IgD-negative memory B cell (primary cell): Measurements from ENCODE around the gene RNASET2. TPM values are rescaled to one million over a fixed set of nuclear protein-coding genes. Genes with fewer than 3 reads are reported as not detected.
A peak's percentile ranks its signal among the peaks of the same experiment; 100 is the strongest.

Experiments
- H3K27ac Mint-ChIP-seq, 3 donors: one replicate each; pipeline ENCODE4 v1.8.0; 2020 to 2022; ENCODE audit warnings: mild to moderate bottlenecking in 3 of 3, mixed read lengths in 3 of 3, moderate library complexity in 1 of 3
- H3K27me3 Mint-ChIP-seq: one replicate; pipeline ENCODE4 v1.8.0; 2021; ENCODE audit warnings: mixed read lengths
- H3K36me3 Mint-ChIP-seq: one replicate; pipeline ENCODE4 v1.8.0; 2020; ENCODE audit warnings: mild to moderate bottlenecking, mixed read lengths
- H3K4me1 Mint-ChIP-seq, 3 donors: one replicate each; pipeline ENCODE4 v1.8.0; 2020 to 2022; ENCODE audit warnings: mixed read lengths in 3 of 3, mild to moderate bottlenecking in 1 of 3
- H3K4me3 Mint-ChIP-seq, 4 donors: one replicate each; pipeline ENCODE4 v1.8.0; 2020 to 2022; ENCODE audit warnings: mild to moderate bottlenecking in 4 of 4, mixed read lengths in 4 of 4, moderate library complexity in 3 of 4
- H3K9me3 Mint-ChIP-seq, 3 donors: one replicate each; pipeline ENCODE4 v1.8.0; 2020 to 2021; ENCODE audit warnings: mixed read lengths in 3 of 3, mild to moderate bottlenecking in 1 of 3
- polyA plus RNA-seq: library from polyadenylated mRNA; unstranded; fragments of 300-500 nt; fragmentation: Illumina TruSeq; gene quantifications from one replicate; pipeline ENCODE4 v1.2.3, GENCODE V29; 2021

RNASET2 gene
- polyA plus RNA-seq, 1 donor from 2014 or later: 708 TPM

DNA sequence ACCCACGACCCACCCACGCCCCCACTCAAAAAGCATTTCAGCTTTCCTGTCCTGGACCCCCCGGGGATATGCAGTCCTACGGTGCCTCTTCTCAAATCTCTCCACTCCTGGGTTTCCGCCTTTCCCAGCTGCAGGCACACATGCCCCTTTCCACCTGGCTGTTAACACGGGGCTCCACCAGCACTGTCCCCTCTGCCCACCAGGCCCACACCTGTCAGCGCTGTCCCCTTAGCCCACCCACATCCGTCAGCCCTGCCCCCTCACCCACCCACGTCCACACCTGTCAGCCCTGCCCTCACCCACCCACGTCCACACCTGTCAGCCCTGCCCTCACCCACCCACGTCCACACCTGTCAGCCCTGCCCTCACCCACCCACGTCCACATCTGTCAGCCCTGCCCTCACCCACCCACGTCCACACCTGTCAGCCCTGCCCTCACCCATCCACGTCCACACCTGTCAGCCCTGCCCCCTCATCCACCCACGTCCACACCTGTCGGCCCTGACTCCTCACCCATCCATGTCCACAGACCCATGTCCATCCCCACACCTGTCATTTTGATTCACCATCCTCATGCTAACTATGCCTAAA is 11.6 kb downstream of the RNASET2 start:
- Mint-ChIP-seq H3K9me3 (no peaks in the 10 kb centered on the region), H3K27me3 (no peaks in the 10 kb centered on the region), H3K27ac (peak overlapping the region in 1 of 3 donors; percentile 80), H3K4me1 (peaks cover 0 to 17% (median 9%) of the 10 kb centered on the region in 3 donors), H3K36me3 (peaks cover 5% of the 10 kb centered on the region), H3K4me3 (no peak overlapping the region)

DNA sequence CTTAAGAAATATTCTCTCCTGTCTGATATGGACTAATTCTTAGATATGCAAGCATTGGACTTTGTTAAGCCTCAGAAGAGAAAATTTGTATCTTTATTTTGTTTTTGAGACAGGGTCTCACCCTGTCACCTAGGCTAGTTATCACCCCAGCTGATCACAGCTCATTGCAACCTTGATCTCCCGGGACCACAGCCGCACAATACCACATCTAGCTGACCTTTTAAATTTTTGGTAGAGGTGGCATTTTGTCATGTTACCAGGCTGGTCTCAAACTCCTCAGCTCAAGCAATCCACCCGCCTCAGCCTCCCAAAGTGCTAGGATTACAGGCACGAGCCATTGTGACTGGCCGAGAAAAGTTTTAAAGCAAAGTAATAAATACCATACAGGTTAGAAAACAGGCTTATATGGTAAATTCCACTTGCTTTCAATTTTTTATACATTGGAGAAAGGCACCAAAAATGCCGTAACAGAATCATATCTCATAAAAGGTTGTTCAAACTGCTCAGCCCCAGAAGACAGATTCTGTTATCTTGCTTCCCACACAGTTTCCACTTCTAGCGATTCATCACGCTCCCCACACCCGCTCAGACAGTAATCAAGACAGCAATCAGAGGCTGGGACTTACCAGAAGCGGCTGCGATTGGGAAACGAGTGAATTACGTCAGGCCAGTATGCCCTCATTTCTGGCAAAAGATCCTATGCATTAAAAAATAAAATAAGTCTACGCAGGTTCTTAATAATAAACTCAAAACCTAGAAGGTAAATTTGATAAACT is 13.8 kb downstream of the RNASET2 start:
- Mint-ChIP-seq H3K4me1 (peaks cover 0 to 10% (median 1%) of the 10 kb centered on the region in 3 donors), H3K27me3 (no peaks in the 10 kb centered on the region), H3K4me3 (no peak overlapping the region), H3K27ac (peak overlapping the region; percentile 62 to 80 (median 67)), H3K36me3 (peaks cover 5% of the 10 kb centered on the region), H3K9me3 (no peaks in the 10 kb centered on the region)

DNA sequence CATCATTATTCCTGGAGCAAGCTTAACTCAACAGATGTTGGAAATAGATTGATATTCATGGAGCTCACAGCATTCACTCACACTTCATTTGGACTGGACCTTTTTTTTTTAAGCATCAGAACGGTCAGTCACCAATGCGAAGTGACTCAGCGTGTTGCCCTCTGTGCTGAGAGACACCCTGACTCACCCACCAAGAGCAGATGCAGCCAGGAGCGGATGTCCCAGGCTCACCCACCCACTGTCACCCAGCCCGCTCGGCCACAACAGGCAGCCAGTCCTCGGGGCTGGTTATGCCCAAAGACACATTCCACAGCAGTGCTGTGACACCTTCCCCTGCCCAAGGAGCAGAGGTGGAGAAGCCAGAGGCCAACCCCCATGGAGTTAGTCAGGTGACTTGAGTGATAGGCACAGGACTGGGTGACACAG is 15.7 kb downstream of the RNASET2 start:
- Mint-ChIP-seq H3K4me1 (peaks cover 4 to 18% (median 9%) of the 10 kb centered on the region in 3 donors), H3K4me3 (no peak overlapping the region), H3K27ac (peak overlapping the region in 1 of 3 donors; percentile 59), H3K36me3 (peaks cover 5% of the 10 kb centered on the region), H3K9me3 (no peaks in the 10 kb centered on the region), H3K27me3 (no peaks in the 10 kb centered on the region)

DNA sequence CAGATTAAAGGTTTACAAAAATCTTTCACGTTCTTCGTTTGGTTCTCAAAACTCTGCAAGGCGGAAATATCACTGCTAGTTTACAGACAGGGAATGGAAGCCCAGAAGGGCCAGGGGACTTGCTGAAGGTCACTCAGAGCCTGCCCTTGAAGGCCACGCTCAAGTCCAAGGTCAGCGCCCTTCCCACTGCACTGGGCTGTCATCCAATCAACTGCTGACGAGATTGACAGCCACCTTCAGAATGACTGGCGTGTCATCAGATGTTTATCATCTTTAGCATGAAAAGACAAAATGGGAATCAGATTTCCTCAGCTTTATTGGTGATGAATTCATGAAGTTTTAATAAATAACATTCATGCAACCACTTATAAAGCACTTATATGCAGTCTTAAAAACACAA is 16.5 kb downstream of the RNASET2 start:
- no peaks in the 10 kb centered on the region for H3K9me3 Mint-ChIP-seq
- peaks cover 5% of the 10 kb centered on the region for H3K36me3 Mint-ChIP-seq
- no peak overlapping the region for H3K4me3 Mint-ChIP-seq
- no peak overlapping the region for H3K27ac Mint-ChIP-seq
- no peaks in the 10 kb centered on the region for H3K27me3 Mint-ChIP-seq
- H3K4me1 Mint-ChIP-seq: peaks cover 4 to 16% (median 9%) of the 10 kb centered on the region in 3 donors

DNA sequence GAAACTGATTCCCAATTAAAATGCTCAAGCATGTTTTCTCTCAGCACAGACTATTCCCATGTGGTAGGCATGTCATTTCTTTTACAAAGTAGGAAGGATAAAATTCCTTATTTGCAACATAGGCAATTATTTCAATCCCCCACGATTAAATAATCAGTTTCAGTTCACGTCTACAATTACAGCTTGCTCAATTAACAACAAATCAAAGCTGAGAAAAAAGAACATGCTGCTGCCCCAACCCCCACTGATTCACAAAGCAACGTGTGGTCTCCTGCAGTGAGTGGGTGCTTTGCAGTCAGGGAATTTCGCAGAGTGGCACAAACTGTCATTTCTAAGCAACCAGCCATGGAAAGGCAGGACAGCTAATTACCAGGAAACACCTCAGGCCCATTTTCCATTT is 17.0 kb downstream of the RNASET2 start:
- Mint-ChIP-seq H3K27me3 (no peaks in the 10 kb centered on the region), H3K4me1 (peaks cover 4 to 16% (median 9%) of the 10 kb centered on the region in 3 donors), H3K27ac (peak overlapping the region in 1 of 3 donors; percentile 43), H3K4me3 (no peak overlapping the region), H3K9me3 (no peaks in the 10 kb centered on the region), H3K36me3 (peaks cover 5% of the 10 kb centered on the region)

DNA sequence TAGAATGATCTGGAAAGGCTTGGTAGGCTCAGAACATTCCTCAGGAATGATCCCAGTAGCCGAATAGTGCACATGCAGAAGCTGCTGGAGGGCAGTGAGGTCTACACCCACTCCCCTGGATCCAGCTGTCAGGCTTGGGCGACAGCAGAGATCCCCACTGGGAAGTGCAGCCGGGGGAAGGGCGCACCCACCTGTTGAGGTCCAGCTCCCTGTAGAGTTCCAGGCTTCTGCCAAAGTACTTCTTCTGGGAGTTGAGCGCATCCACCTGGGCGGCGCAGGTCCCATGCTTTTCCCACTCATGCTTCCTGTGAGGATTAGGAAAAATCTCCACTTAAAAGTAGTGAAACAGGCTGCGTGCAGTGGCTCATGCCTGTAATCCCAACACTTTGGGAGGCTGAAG is 17.6 kb downstream of the RNASET2 start:
- peaks cover 5% of the 10 kb centered on the region for H3K36me3 Mint-ChIP-seq
- H3K4me1 Mint-ChIP-seq: peaks cover 4 to 16% (median 9%) of the 10 kb centered on the region in 3 donors
- H3K4me3 Mint-ChIP-seq: no peak overlapping the region
- H3K27me3 Mint-ChIP-seq: no peaks in the 10 kb centered on the region
- H3K9me3 Mint-ChIP-seq: no peaks in the 10 kb centered on the region
- no peak overlapping the region for H3K27ac Mint-ChIP-seq

DNA sequence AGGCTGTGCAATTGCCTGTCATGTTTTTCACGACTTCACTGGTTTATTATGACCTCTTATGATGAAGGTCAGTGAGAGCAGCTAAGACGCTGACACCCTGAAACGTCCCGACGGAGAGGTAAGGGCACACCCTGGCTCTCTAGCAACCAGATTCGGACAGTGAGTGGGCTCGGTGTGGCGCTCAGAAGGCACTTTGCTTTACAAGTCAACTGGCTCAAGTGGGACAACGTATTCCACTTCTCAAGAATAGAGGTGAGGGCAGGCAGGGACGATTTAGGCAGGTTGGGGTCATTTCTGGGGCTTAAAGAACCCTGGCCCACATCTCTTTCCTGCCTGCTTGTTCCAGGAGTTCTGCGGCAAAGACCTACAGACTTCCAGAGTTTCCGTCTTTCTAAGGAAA is 18.2 kb downstream of the RNASET2 start:
- no peak overlapping the region for H3K4me3 Mint-ChIP-seq
- no peaks in the 10 kb centered on the region for H3K27me3 Mint-ChIP-seq
- peak overlapping the region in 1 of 3 donors; percentile 20 for H3K27ac Mint-ChIP-seq
- no peaks in the 10 kb centered on the region for H3K9me3 Mint-ChIP-seq
- H3K4me1 Mint-ChIP-seq: peaks cover 4 to 16% (median 9%) of the 10 kb centered on the region in 3 donors
- H3K36me3 Mint-ChIP-seq: peaks cover 2% of the 10 kb centered on the region

DNA sequence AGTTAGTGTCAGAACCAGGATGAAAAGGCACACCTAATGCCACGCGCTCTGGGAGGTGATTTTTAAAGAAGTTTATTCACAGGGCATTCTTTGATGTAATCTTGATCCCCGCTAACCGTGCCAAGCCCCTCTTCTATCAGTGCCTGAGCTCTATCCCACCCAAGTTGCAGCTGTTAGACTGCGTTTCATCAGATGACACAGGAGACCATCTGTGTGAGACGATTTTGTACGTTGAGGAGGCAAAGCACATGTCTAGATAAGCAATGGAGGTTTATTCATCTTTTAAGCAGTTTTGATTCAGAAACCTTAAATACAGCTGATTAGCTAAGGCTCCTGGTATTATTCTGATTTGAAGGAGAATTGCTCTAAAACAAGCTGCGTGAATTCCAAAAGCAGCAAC is 18.6 kb downstream of the RNASET2 start:
- Mint-ChIP-seq H3K27ac (peak overlapping the region in 1 of 3 donors; percentile 20), H3K4me1 (peaks cover 4 to 16% (median 9%) of the 10 kb centered on the region in 3 donors), H3K36me3 (peaks cover 2% of the 10 kb centered on the region), H3K27me3 (no peaks in the 10 kb centered on the region), H3K9me3 (no peaks in the 10 kb centered on the region), H3K4me3 (no peak overlapping the region)

DNA sequence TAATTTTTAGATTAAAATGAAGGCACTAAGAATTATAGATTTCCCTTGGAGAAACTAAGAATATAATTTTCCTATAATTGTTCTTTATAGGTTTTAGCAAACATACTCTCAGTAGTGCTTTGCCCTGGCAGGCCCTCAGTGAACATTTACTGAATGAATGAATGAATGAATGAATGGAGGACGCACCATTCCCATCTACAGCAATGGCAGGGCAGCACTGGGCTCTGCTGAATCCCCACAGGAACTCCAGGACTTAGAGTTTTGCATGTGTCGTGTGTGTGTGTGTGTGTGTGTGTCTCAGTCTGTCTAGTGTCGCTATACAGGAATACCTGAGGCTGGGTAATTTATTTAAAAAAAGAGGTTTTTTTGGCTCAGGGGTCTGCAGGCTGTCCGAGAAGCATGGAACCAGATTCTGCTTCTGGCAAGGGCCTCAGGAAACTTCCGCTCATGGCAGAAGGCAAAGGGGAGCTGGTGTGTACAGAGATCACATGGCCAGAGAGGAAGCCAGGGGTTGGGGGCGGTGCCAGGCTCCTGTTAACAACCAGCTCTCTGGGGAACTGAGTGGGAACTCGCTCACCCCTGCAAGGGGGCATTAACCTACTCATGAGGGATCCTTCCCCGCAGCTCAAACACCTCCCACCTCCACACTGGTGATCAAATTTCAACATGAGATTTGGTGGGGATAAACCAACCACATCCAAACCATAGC is 20.1 kb downstream of the RNASET2 start:
- Mint-ChIP-seq H3K4me3 (peak overlapping the region in 3 of 4 donors; percentile 32 to 65 (median 47)), H3K27ac (peak overlapping the region; percentile 59 to 84 (median 73)), H3K27me3 (no peaks in the 10 kb centered on the region), H3K36me3 (peaks cover 6% of the 10 kb centered on the region), H3K9me3 (no peaks in the 10 kb centered on the region), H3K4me1 (peaks cover 8 to 22% (median 15%) of the 10 kb centered on the region in 3 donors)

DNA sequence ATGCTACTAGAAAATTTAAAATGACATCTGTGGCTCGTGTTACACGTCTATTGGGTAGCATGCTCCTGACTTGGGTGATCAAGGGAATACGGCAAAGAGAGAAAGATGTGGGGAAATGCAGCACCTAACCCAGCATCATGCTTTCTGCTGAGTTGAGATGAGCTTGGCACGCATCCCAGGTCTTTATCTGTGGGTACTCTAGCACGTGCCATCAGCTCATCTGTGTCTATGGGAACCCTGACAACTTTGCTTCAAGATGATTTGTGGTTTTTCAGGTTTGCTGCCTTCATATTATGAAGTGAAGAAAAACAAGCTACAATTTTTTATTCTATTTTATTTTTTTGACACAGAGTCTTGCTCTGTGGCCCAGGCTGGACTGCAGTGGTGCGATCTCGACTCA is 21.0 kb downstream of the RNASET2 start:
- Mint-ChIP-seq H3K4me1 (peaks cover 9 to 27% (median 15%) of the 10 kb centered on the region in 3 donors), H3K27me3 (no peaks in the 10 kb centered on the region), H3K27ac (no peak overlapping the region), H3K36me3 (peaks cover 7% of the 10 kb centered on the region), H3K4me3 (no peak overlapping the region), H3K9me3 (no peaks in the 10 kb centered on the region)

DNA sequence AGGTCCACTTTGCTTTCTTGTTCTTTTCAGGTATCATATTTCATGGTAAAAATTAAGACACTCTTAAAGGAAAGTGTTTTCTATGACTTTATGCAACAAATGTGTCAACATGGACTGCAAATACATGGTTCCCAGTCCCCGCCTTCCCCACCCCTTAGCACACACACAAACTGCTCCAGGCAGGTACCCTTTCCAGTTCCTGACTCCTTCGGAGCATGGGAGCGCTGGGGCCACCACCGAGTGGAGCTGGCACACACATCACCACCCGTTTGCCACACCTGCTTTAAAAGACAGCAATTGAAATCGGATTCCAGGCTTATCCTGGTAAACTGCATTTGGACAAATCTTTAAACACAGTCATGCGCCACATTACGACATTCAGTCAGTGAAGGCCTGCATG is 22.2 kb downstream of the RNASET2 start:
- peaks cover 8% of the 10 kb centered on the region for H3K36me3 Mint-ChIP-seq
- no peak overlapping the region for H3K27ac Mint-ChIP-seq
- no peaks in the 10 kb centered on the region for H3K27me3 Mint-ChIP-seq
- no peaks in the 10 kb centered on the region for H3K9me3 Mint-ChIP-seq
- H3K4me3 Mint-ChIP-seq: no peak overlapping the region
- peaks cover 21 to 36% (median 21%) of the 10 kb centered on the region in 3 donors for H3K4me1 Mint-ChIP-seq

DNA sequence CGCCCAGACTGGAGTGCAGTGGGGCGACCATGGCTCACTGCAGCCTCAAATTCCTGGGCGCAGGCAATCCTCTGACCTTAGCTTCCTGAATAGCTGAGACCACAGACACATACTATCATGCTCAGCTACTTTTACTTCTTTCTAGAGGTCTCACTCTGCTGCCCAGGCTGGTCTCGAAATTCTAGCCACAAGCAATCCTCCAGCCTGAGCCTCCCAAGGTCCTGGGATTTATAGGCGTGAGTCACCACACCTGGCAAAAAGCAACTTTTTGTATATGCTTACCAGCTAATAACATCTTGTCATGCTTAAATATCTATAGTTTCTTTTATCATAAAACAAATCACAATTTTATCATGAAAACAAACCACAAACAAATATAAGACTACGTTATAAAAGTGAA is 23.0 kb downstream of the RNASET2 start:
- Mint-ChIP-seq H3K4me3 (no peak overlapping the region), H3K36me3 (peaks cover 8% of the 10 kb centered on the region), H3K4me1 (peaks cover 21 to 36% (median 22%) of the 10 kb centered on the region in 3 donors), H3K27ac (no peak overlapping the region), H3K9me3 (no peaks in the 10 kb centered on the region), H3K27me3 (no peaks in the 10 kb centered on the region)

DNA sequence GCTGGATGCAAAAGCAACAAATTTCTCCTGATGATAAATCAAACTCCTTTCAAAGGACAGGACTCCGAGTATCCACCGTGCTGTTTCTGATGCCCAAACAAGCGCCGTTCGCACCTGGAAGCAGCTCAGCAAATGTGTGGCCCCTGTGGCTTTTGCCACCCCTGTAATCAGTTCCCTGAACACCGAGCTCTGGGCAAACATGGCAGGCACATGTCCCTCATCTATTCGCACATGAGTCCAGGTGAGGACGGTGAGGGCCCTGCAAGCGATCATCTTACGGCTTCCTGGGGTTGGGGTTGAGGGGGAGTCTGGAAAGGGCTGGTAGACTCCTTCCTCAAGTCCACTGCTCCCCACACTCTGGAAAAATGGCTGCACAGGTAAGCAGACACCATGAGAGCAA is 23.7 kb downstream of the RNASET2 start:
- Mint-ChIP-seq H3K4me1 (peaks cover 21 to 35% (median 22%) of the 10 kb centered on the region in 3 donors), H3K4me3 (no peak overlapping the region)

DNA sequence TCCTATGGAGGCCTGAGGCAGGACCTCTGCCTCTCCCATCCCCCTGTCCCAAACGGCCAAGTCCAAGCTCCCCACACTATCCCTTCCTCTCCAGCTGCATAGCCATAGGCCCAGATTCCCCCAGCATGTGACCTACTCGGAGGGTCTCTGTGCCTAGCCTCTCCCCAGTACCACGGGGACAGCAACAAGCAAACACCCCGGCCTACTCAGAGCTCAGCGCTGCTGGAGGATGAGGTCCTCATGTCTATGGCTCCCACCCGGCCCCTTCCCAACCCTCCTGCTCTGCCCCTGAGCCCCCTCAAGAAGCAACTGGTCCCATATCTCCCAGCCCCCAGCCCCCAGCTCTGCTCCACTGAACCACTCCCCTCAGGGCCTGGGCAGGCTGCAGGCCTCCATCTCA is 24.2 kb downstream of the RNASET2 start:
- no peaks in the 10 kb centered on the region for H3K27me3 Mint-ChIP-seq
- no peaks in the 10 kb centered on the region for H3K9me3 Mint-ChIP-seq
- peak overlapping the region in 2 of 3 donors; percentile 88 to 91 for H3K27ac Mint-ChIP-seq
- H3K4me1 Mint-ChIP-seq: peaks cover 21 to 34% (median 22%) of the 10 kb centered on the region in 3 donors
- H3K4me3 Mint-ChIP-seq: no peak overlapping the region
- H3K36me3 Mint-ChIP-seq: peaks cover 10% of the 10 kb centered on the region

More for the DNA sequence above, 23.7 kb downstream of the RNASET2 start:
- Mint-ChIP-seq H3K27ac (peak overlapping the region in 2 of 3 donors; percentile 88 to 91), H3K36me3 (peaks cover 8% of the 10 kb centered on the region), H3K9me3 (no peaks in the 10 kb centered on the region), H3K27me3 (no peaks in the 10 kb centered on the region)

DNA sequence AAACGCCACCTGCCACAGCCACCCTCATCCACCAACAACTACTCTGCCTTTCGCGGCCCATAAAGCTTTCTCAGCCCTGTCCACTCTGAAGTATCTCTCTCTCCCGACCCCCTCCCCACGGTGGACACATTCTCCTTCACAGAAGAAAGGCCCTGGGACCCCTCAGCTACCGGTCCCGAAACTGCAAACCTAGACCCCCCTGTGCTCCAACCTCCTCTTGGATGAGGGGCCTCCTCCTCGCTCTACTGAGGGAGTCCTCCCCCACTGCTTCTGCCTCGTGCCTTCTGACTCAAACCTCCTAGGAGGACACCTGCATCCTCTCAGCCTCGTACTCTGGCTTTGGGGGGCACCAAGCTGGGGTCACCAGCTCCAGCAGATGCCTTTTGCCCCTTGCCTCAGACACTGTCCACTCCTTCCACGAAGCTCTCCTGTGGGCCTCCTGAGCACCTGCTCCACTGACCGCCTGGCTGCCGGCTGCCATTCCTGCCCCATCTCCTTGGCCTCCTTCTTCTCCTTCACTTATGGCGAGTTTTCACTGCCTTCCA is 24.9 kb downstream of the RNASET2 start:
- Mint-ChIP-seq H3K27me3 (no peaks in the 10 kb centered on the region), H3K9me3 (no peaks in the 10 kb centered on the region), H3K4me1 (peaks cover 15 to 29% (median 21%) of the 10 kb centered on the region in 3 donors), H3K36me3 (peaks cover 11% of the 10 kb centered on the region), H3K4me3 (peak overlapping the region in 1 of 4 donors; percentile 72), H3K27ac (peak overlapping the region in 2 of 3 donors; percentile 39 to 59)
